HepG2 (cell line): Measurements from ENCODE around the gene ANKRD53. TPM values are rescaled to one million over a fixed set of nuclear protein-coding genes. Genes with fewer than 3 reads are reported as not detected.
A peak's percentile ranks its signal among the peaks of the same experiment; 100 is the strongest.

Experiments used
- BRCA1 ChIP-seq: sonication (generic); formaldehyde crosslinking; IDR thresholded peaks from 2 replicates; pipeline ENCODE4 v1.4.0; 2020; ENCODE audit warnings: missing genetic modification reagents
- FOXM1 ChIP-seq: sonication (generic); formaldehyde crosslinking; IDR thresholded peaks from 2 replicates; pipeline ENCODE4 v1.5.0; 2020; ENCODE audit warnings: missing genetic modification reagents
- HDAC1 ChIP-seq: sonication (generic); formaldehyde crosslinking; IDR thresholded peaks from 2 replicates; pipeline ENCODE4 v1.5.1; 2020; ENCODE audit warnings: mild to moderate bottlenecking, missing genetic modification reagents
- HMG20A ChIP-seq: IDR thresholded peaks from 2 replicates; pipeline ENCODE4 v1.6.1; 2016; ENCODE audit warnings: borderline replicate concordance
- JARID2 ChIP-seq: sonication (generic); formaldehyde crosslinking; IDR thresholded peaks from 2 replicates; pipeline ENCODE4 v1.8.1; 2023; ENCODE audit warnings: missing genetic modification reagents, inconsistent platforms; ENCODE audit not compliant: insufficient replicate concordance
- PCBP1 ChIP-seq: fragments of 200-400 bp; formaldehyde crosslinking; IDR thresholded peaks from 2 replicates; pipeline ENCODE4 v1.6.1; 2017; ENCODE audit warnings: mild to moderate bottlenecking, low read depth, low read length, borderline replicate concordance
- PCBP2 ChIP-seq: fragments of 200-400 bp; formaldehyde crosslinking; optimal IDR thresholded peaks from 2 replicates; pipeline ENCODE3; 2018; ENCODE audit warnings: low read length, low read depth; ENCODE audit not compliant: poor library complexity, severe bottlenecking
- REPIN1 ChIP-seq: sonication (generic); formaldehyde crosslinking; IDR thresholded peaks from 2 replicates; pipeline ENCODE4 v1.8.0; 2022; ENCODE audit warnings: missing genetic modification reagents, low read depth, mild to moderate bottlenecking, borderline replicate concordance
- RORA ChIP-seq: sonication (generic); formaldehyde crosslinking; IDR thresholded peaks from 2 replicates; pipeline ENCODE4 v1.5.0; 2020; ENCODE audit warnings: mild to moderate bottlenecking, missing genetic modification reagents, moderate library complexity
- SATB2 ChIP-seq: sonication (generic); formaldehyde crosslinking; IDR thresholded peaks from 2 replicates; pipeline ENCODE4 v1.5.0; 2020; ENCODE audit warnings: missing genetic modification reagents
- SOX5 ChIP-seq: IDR thresholded peaks from 2 replicates; pipeline ENCODE4 v1.6.1; 2016; ENCODE audit warnings: borderline replicate concordance
- SP1 ChIP-seq, 2 experiments: fragments of 450-650 bp in 1 of 2; sonication (generic) in 1 of 2; formaldehyde crosslinking in 1 of 2; IDR thresholded peaks; 2 replicates each; pipeline versions ENCODE4 v1.4.0 to v1.6.1; 2016 to 2020; ENCODE audit warnings: missing genetic modification reagents in 1 of 2
- TFDP2 ChIP-seq: sonication (generic); formaldehyde crosslinking; IDR thresholded peaks from 2 replicates; pipeline ENCODE4 v1.4.0; 2020; ENCODE audit warnings: missing genetic modification reagents
- ZBTB4 ChIP-seq: sonication (generic); formaldehyde crosslinking; IDR thresholded peaks from 2 replicates; pipeline ENCODE4 v1.4.0; 2020; ENCODE audit warnings: missing genetic modification reagents, mild to moderate bottlenecking, borderline replicate concordance
- ZNF18 ChIP-seq: sonication (generic); formaldehyde crosslinking; IDR thresholded peaks from 2 replicates; pipeline ENCODE4 v1.8.0; 2022; ENCODE audit warnings: mild to moderate bottlenecking, missing genetic modification reagents; ENCODE audit not compliant: insufficient replicate concordance
- ZNF276 ChIP-seq: sonication (generic); formaldehyde crosslinking; IDR thresholded peaks from 2 replicates; pipeline ENCODE4 v1.4.0; 2020; ENCODE audit warnings: mild to moderate bottlenecking, low read depth, missing genetic modification reagents
- ZNF292 ChIP-seq: sonication (generic); formaldehyde crosslinking; IDR thresholded peaks from 2 replicates; pipeline ENCODE4 v1.8.1; 2022; ENCODE audit warnings: mild to moderate bottlenecking, low read depth, missing genetic modification reagents, borderline replicate concordance
- ZNF432 ChIP-seq: sonication (generic); formaldehyde crosslinking; IDR thresholded peaks from 2 replicates; pipeline ENCODE4 v1.5.0; 2020; ENCODE audit warnings: missing genetic modification reagents, mild to moderate bottlenecking, borderline replicate concordance
- ZNF629 ChIP-seq: sonication (generic); formaldehyde crosslinking; conservative IDR thresholded peaks from 2 replicates; pipeline ENCODE4 v1.5.0; 2020; ENCODE audit warnings: missing genetic modification reagents
- ZNF746 ChIP-seq: sonication (generic); formaldehyde crosslinking; IDR thresholded peaks from 2 replicates; pipeline ENCODE4 v1.8.0; 2022; ENCODE audit warnings: mild to moderate bottlenecking, missing genetic modification reagents
- ZNF747 ChIP-seq: sonication (generic); formaldehyde crosslinking; IDR thresholded peaks from 2 replicates; pipeline ENCODE4 v1.8.1; 2023; ENCODE audit warnings: missing genetic modification reagents, mild to moderate bottlenecking, borderline replicate concordance
- polyA plus RNA-seq, 8 experiments: library from polyadenylated mRNA; depleted of rRNA in 3 of 8; stranded (reverse) in 7 of 8; unstranded in 1 of 8; fragments of >200 nt; fragmentation: Illumina TruSeq in 4 of 8; extraction: Trizol in 4 of 8; gene quantifications; 2 replicates each; pipeline versions ENCODE4 v1.2.1 to v1.2.3, GENCODE V29; 2011 to 2016; ENCODE audit warnings: low read depth in 4 of 8, missing spikeins in 1 of 8, mixed read lengths in 1 of 8; ENCODE audit not compliant: insufficient read depth in 1 of 8
- total RNA-seq, 5 experiments: library from RNA; depleted of rRNA; stranded (reverse); fragments of >200 nt; fragmentation: Illumina TruSeq; extraction: Trizol; gene quantifications; 2 replicates each; pipeline ENCODE4 v1.2.3, GENCODE V29; 2016; ENCODE audit warnings: low read depth in 1 of 5

Gene ANKRD53
- total and polyA plus RNA-seq, 2 of the 13 experiments (the other 11 are each of a cell fraction or from before 2014, with no cell fraction given): 0.15 TPM; not detected in 1

- TF ChIP-seq ZNF746 (CRISPR knock-in tag) (no peak), ZNF629 (CRISPR knock-in tag) (0 out of 2 replicates have a peak, but pooled peaks have one; percentile 1), ZNF747 (CRISPR knock-in tag) (no peak), SOX5 (CRISPR knock-in tag) (no peak), SATB2 (CRISPR knock-in tag) (no peak), JARID2 (CRISPR knock-in tag) (no peak), PCBP1 (no peak), ZNF18 (CRISPR knock-in tag) (no peak), ZBTB4 (CRISPR knock-in tag) (peak; percentile 2; the same call in 1 of the 2 replicates), ZNF276 (0 out of 2 replicates have a peak, but pooled peaks have one; percentile 12), BRCA1 (CRISPR knock-in tag) (no peak), RORA (CRISPR knock-in tag) (no peak), ZNF292 (0 out of 2 replicates have a peak, but pooled peaks have one; percentile 2), PCBP2 (no peak), ZNF432 (no peak), HDAC1 (CRISPR knock-in tag) (peak; percentile 77; the same call in 1 of the 2 replicates), HMG20A (CRISPR knock-in tag) (no peak), FOXM1 (0 out of 2 replicates have a peak, but pooled peaks have one; percentile 6), SP1 (IDR thresholded peaks at IDR 0.05) (no peak), SP1 (CRISPR knock-in tag; IDR thresholded peaks at IDR 0.05) (no peak), REPIN1 (no peak), TFDP2 (CRISPR knock-in tag) (no peak; the same call in 1 of the 2 replicates)
Observed at GRCh38 chr2:70994009-70994698, 15.7 kb downstream of the ANKRD53 start (continued).
